GM23248 (cell line): ENCODE data around the gene GFM2.

Source experiments
- EZH2 ChIP-seq: fragments of 200-600 bp; sonication (generic); IDR thresholded peaks from 2 replicates; pipeline ENCODE4 v1.6.1; 2018; ENCODE audit warnings: antibody characterized with exemption, mild to moderate bottlenecking; ENCODE audit not compliant: insufficient read depth, poor library complexity, severe bottlenecking
- EZH2phosphoT487 ChIP-seq: fragments of 200-600 bp; sonication (generic); IDR thresholded peaks from 2 replicates; pipeline ENCODE4 v1.6.1; 2018; ENCODE audit warnings: antibody characterized with exemption, moderate library complexity, mild to moderate bottlenecking, low read depth; ENCODE audit not compliant: insufficient read depth

DNA sequence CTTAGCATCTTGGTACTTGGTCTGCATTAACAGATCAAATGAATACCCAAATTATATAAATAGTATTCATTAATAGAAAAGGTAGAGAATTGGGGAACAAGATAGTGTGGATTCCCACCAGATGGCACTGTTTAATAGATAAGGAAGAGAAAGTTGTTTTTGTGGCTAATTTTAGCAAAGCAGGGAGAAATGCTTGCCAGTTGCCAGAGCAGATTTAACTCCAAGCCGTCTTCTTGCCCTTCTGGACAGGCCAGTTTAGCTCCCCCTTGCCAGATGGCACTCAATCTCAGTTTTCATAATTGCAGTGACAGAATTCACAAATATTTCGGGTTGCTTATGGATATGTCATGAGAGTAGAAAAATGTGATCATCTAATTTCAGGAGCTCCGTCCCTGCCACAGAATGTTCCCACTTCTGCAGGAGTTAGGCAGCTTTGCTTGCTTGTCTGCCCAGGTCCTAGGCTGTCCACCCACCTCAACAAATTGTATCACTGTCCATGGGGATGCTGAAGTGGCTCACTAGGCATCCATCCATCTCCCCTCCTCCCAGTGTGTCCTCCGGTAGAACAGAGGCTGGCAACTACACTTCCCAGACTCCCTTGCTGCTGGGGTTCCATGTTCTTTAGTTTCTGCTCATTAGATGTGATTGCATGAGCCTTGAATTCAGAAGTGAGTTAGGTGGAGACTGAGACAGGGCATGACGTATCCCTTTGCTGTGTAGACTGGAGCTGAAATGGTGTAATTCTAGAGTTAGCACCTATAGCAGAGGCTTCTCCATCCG is 93.7 kb downstream of the GFM2 start:
- TF ChIP-seq EZH2phosphoT487 (no peak), EZH2 (no peak)
